Parietal lobe (tissue), 1 donor: ENCODE data around the gene OR2F2. TPM values are rescaled to one million over a fixed set of nuclear protein-coding genes. Genes with fewer than 3 reads are reported as not detected.

ENCODE experiments used
- total RNA-seq: library from RNA; depleted of rRNA; stranded (reverse); fragments of >200 nt; gene quantifications from one replicate; pipeline ENCODE4 v1.2.3, GENCODE V29; 2014

The OR2F2 gene, protein sequence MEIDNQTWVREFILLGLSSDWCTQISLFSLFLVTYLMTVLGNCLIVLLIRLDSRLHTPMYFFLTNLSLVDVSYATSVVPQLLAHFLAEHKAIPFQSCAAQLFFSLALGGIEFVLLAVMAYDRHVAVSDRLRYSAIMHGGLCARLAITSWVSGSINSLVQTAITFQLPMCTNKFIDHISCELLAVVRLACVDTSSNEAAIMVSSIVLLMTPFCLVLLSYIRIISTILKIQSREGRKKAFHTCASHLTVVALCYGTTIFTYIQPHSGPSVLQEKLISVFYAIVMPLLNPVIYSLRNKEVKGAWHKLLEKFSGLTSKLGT
- total RNA-seq, result not detected

GRCh38 chr7:143934526-143935325 lies at the start of gene OR2F2:
Gene OR2F2 (plus strand): TSS chr7:143935233. CDS start chr7:143935233, 0 bp downstream.

DNA sequence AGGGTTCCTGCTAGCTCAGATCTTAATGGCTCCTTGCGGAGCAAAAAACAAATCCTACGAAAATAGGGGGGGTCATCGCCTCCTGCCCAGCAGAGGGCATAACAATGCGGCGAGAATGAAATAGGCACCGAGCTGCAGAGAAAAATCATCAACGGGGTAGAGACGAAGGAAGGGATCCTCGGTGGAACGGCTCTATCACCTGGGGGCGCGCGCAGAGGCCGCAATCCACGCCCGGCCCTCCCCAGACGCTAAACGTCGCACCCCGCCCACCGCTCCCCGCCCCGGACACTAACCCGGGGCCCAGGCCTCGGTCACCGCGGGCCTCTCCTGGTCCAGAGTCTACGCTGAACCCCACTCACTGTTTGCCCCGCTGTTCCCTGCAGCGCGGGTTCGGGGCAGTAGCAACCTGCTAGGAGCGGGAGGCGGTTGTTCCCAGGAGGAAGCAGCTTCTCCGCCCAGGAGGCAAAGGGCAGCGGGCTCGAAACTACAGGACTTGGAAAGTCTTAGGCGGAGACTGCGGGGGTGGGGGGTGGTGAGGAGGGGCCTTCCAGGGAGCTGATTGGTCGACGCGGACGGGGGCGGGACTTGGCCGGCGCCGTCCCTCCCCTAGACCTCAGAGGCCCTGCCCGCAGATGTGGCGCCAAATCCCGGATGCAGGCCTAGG lies 33.2 kb upstream of the OR2F2 start, which contains the start of gene TCAF1:
Gene TCAF1 (minus strand): TSS at position 509 of the 664 bp plus-strand sequence. CDS start 25,568 bp downstream, outside the sequence.

DNA sequence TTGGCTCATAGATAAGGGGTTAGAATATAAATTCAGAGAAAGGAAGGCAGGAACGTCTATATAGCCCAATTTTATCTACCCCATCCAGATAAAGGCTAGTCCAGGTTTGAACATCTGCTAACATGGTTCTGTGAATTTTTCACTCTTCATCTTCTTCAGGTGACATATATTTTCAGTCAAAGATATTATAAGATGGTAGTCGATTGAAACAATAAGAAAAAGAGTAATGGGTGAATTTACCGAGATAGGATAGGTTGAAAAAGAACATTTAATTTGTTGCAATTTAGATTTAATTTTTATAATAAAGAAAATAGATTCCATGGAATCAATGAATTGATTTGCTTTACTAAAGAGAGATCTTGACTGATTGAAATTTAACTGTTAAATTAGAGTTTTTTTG lies 19.5 kb downstream of the OR2F2 start, which contains the start of gene OR2F1:
Gene OR2F1 (plus strand): TSS at position 301 of the 400 bp plus-strand sequence. CDS start 5,127 bp downstream, outside the sequence.

Other genes starting within 250 kb of the OR2F2 start
- not detected for gene CTAGE6, start 177.5 kb upstream of the OR2F2 start, total RNA-seq
- gene TCAF1, start 33.1 kb upstream of the OR2F2 start, total RNA-seq, result 206 TPM
- not detected for gene OR2F1, start 19.6 kb downstream of the OR2F2 start, total RNA-seq
- not detected for gene OR6B1, start 65.1 kb downstream of the OR2F2 start, total RNA-seq
- not detected for gene OR2A5, start 113.7 kb downstream of the OR2F2 start, total RNA-seq
- not detected for gene OR2A25, start 134.6 kb downstream of the OR2F2 start, total RNA-seq
- not detected for gene OR2A12, start 151.0 kb downstream of the OR2F2 start, total RNA-seq
- gene OR2A2, start 174.3 kb downstream of the OR2F2 start, total RNA-seq, result not detected
- not detected for gene OR2A14, start 187.9 kb downstream of the OR2F2 start, total RNA-seq
- gene CTAGE4, start 248.2 kb downstream of the OR2F2 start, total RNA-seq, result 1.6 TPM